ENCODE results near the gene SKIDA1.

The SKIDA1 gene

GRCh38 chr10:21473135-21473534, 52.3 kb downstream of the SKIDA1 start:
- TF ChIP-seq, protein P1, sequence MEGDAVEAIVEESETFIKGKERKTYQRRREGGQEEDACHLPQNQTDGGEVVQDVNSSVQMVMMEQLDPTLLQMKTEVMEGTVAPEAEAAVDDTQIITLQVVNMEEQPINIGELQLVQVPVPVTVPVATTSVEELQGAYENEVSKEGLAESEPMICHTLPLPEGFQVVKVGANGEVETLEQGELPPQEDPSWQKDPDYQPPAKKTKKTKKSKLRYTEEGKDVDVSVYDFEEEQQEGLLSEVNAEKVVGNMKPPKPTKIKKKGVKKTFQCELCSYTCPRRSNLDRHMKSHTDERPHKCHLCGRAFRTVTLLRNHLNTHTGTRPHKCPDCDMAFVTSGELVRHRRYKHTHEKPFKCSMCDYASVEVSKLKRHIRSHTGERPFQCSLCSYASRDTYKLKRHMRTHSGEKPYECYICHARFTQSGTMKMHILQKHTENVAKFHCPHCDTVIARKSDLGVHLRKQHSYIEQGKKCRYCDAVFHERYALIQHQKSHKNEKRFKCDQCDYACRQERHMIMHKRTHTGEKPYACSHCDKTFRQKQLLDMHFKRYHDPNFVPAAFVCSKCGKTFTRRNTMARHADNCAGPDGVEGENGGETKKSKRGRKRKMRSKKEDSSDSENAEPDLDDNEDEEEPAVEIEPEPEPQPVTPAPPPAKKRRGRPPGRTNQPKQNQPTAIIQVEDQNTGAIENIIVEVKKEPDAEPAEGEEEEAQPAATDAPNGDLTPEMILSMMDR (IDR thresholded peaks at IDR 0.05; ENCODE audit: control extremely low read depth, extremely low read depth, low read depth, missing control alignments): no peak
- ChIA-PET CTCF (interaction anchor here (0.7 kb wide), 1 partner anchor 194 kb away, joined by 3 read pairs; no protein-coding TSS in a partner anchor), POLR2A (no interaction called here)
- no peak for DNase-seq (ENCODE audit: extremely low spot score)

DNA sequence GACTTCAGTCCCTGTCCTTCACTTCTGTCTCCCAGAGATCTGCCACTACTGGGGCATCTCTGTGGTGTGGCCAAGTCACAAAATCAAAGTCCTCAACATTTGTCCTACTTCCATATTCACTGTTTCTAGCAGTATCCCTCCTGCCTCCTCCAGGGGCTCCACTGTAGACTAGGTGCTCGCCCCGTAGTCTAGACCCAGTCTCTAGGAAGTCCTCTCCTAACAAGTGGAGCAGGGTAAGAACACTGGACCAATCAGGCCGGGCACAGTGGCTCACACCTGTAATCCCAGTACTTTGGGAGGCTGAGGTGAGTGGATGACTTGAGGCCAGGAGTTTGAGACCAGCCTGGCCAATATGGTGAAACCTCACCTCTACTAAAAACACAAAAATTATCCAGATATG, 57.4 kb downstream of the SKIDA1 start:
- POLR2A ChIA-PET: no interaction called here
- TF ChIP-seq, protein P1 (IDR thresholded peaks at IDR 0.05; ENCODE audit: control extremely low read depth, extremely low read depth, low read depth, missing control alignments): no peak
- DNase-seq (ENCODE audit: extremely low spot score): no peak
- CTCF ChIA-PET: no interaction called here

DNA sequence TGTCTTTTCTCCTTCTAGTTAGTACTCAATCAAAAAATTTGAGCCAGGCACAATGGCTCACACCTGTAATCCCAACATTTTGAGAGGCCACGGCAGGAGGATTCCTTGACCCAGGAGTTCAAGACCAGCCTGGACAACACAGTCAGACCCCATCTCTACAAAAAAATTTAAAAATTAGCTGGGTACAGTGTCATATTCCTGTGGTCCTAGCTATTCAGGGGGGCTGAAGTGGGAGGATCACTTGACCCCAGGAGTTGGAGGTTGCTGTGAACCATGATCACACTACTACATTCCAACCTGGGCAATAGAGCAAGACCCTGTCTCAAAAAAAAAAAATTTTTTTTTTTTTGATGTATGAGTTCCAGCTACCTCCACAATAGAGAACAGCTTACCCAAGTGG, 57.8 kb downstream of the SKIDA1 start:
- POLR2A ChIA-PET: no interaction called here
- TF ChIP-seq, protein P1 (IDR thresholded peaks at IDR 0.05; ENCODE audit: control extremely low read depth, extremely low read depth, low read depth, missing control alignments): no peak
- CTCF ChIA-PET: interaction anchor here (1.0 kb wide), 1 partner anchor 9 kb away, joined by 4 read pairs; no protein-coding TSS in a partner anchor

DNA sequence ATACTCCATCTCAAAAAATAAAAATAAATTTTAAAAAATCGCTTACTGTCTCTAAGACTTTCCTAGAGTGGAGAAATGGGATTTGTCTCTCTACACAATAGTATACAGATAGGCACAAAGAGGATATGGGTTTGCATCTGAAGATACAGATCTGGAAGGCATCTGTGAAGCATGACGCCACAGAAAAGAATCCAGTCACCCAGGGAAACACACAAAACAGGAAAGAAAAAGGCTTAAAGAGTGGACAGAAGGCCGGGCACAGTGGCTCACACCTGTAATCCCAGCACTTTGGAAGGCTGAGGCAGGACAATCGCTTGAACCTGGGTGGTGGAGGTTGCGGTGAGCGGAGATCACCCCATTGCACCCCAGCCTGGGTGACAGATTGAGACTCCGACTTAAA, 61.3 kb downstream of the SKIDA1 start:
- ChIA-PET CTCF (no interaction called here), POLR2A (no interaction called here)
- DNase-seq (ENCODE audit: extremely low spot score): no peak
- TF ChIP-seq, protein P1 (IDR thresholded peaks at IDR 0.05; ENCODE audit: control extremely low read depth, extremely low read depth, low read depth, missing control alignments): no peak

More for the DNA sequence above, 57.8 kb downstream of the SKIDA1 start:
- no peak for DNase-seq (ENCODE audit: extremely low spot score)
